ENCODE results near the gene CC2D1B. TPM values are rescaled to one million over a fixed set of nuclear protein-coding genes. Genes with fewer than 3 reads are reported as not detected.

Gene CC2D1B
- total and polyA plus RNA-seq, 2 of the 4 experiments (the other 2 are of a cell fraction), result 16.9 to 17.2 TPM

- dilution Hi-C loops (cut with HindIII; ENCODE audit: low sequenced_read_pairs, unreplicated experiment), result no loop called here
- H3K36me3 ChIP-seq (ENCODE audit: control insufficient read depth, insufficient read depth, low read length), result peaks cover 4% of the 10 kb centered on the region
- ATAC-seq (ENCODE audit: low read depth) (peak; percentile 60), DNase-seq (peak; percentile 84)
- in situ Hi-C loops (cut with MboI; ENCODE audit: low sequenced_read_pairs), result loop anchor here (10.0 kb wide), 1 partner anchor 281 kb away; no protein-coding TSS in a partner anchor
- H2AK9ac ChIP-seq (replicated peaks; ENCODE audit: low read depth, low read length, poor library complexity), result peak overlapping the region; percentile 70
- WGBS, 2 experiments (ENCODE audit: extremely low coverage in 2 of 2, insufficient read length in 1 of 2), result 0% methylated on average over 2 of the region's 16 CpGs; no CpG with 5 or more reads in 1 of the 2 experiments
- 0 out of 2 replicates have a peak overlapping the region, but pooled peaks have one; percentile 22 for H3K4ac ChIP-seq (ENCODE audit: low read depth, low read length)
- H2BK120ac ChIP-seq (ENCODE audit: low read depth, low read length), result no peak overlapping the region
- H3K27ac ChIP-seq (ENCODE audit: insufficient read depth, low read length), result peak overlapping the region; percentile 10; the same call in 1 of the 2 replicates
- peak overlapping the region; percentile 67 for H3K23ac ChIP-seq (ENCODE audit: low read depth, low read length)
- H3K18ac ChIP-seq (ENCODE audit: low read depth, low read length), result no peak overlapping the region
- H2BK20ac ChIP-seq (ENCODE audit: low read depth, low read length), result no peak overlapping the region
- peak overlapping the region; percentile 83 for H3K4me3 ChIP-seq (ENCODE audit: insufficient read depth, low read depth, low read length)
- no peak overlapping the region for H2AK5ac ChIP-seq (ENCODE audit: low read depth, low read length)
- peak overlapping the region; percentile 2; the same call in 1 of the 2 replicates for H3K56ac ChIP-seq (ENCODE audit: extremely low read depth, insufficient read depth, low read length)
- no peak overlapping the region for H4K91ac ChIP-seq (ENCODE audit: insufficient read depth, low read depth, low read length)
- H2BK15ac ChIP-seq (ENCODE audit: low read depth, low read length), result no peak overlapping the region
- no peaks in the 10 kb centered on the region for H4K20me1 ChIP-seq (ENCODE audit: insufficient read depth, low read length)
- ChIA-PET CTCF (interaction anchor here (0.8 kb wide), 1 partner anchor 518 kb away, joined by 3 read pairs; the partner anchor contains the start of gene ECHDC2), POLR2A (ENCODE audit: unreplicated experiment) (no interaction called here)
- peak overlapping the region; percentile 94 for H3K4me2 ChIP-seq (ENCODE audit: low read depth, low read length)
- H3K9me3 ChIP-seq (ENCODE audit: control insufficient read depth, insufficient read depth, low read length), result no peaks in the 10 kb centered on the region
- H2BK5ac ChIP-seq (ENCODE audit: low read depth, low read length, poor library complexity, severe bottlenecking), result peak overlapping the region; percentile 23
- no peak overlapping the region; the same call in 1 of the 2 replicates for H4K5ac ChIP-seq (ENCODE audit: low read depth, low read length)
- no peaks in the 10 kb centered on the region for H3K4me1 ChIP-seq (ENCODE audit: control insufficient read depth, insufficient read depth, low read length)
- H2AFZ ChIP-seq (replicated peaks; ENCODE audit: low read length, poor library complexity), result peak overlapping the region; percentile 98
- H3K79me1 ChIP-seq (ENCODE audit: low read depth in 1 of 2, low read length in 2 of 2), result peaks cover 9 to 45% of the 10 kb centered on the region in 2 experiments; a peak in 3 of 4 replicates
- TF ChIP-seq SMC3 (IDR thresholded peaks at IDR 0.05; ENCODE audit: low read depth, low read length) (no peak), RFX5 (IDR thresholded peaks at IDR 0.05; ENCODE audit: low read depth, low read length) (no peak), NFE2L2 (IDR thresholded peaks at IDR 0.05; ENCODE audit: low read depth, low read length) (0 out of 2 replicates have a peak, but pooled peaks have one; percentile 21), RAD21 (IDR thresholded peaks at IDR 0.05; ENCODE audit: low read length) (no peak), CTCF (conservative IDR thresholded peaks at IDR 0.05; ENCODE audit: low read depth, low read length) (no peak), CEBPB (IDR thresholded peaks at IDR 0.05; ENCODE audit: low read depth, low read length) (peak; percentile 41; the same call in 1 of the 2 replicates)
- peak overlapping the region; percentile 36; the same call in 1 of the 2 replicates for H3K9ac ChIP-seq (ENCODE audit: low read depth, low read length)
- H4K8ac ChIP-seq (ENCODE audit: low read depth in 2 of 2, low read length in 2 of 2), result peak overlapping the region in 1 of 2 experiments; percentile 36; a peak in 2 of 4 replicates
- no peaks in the 10 kb centered on the region for H3K9me1 ChIP-seq (ENCODE audit: insufficient read depth, low read length)
- peak overlapping the region; percentile 70 for H3K14ac ChIP-seq (replicated peaks; ENCODE audit: low read depth, low read length)
- intact Hi-C loops (cut with micrococcal nuclease), result loop anchor here (1.0 kb wide), 1 partner anchor 283 kb away; no protein-coding TSS in a partner anchor
- no peaks in the 10 kb centered on the region for H3K27me3 ChIP-seq (ENCODE audit: control insufficient read depth, insufficient read depth, low read length)
- BruUV-seq (replicated peaks), result no TSS peak
Observed at GRCh38 chr1:52403566-52404115, 37.6 kb upstream of the CC2D1B start.

Measured in IMR-90 (cell line).